ENCODE data around the gene OTX1.
"Not testable (repeated sequence)": the region's sequence is repeated elsewhere in the genome, so short reads cannot be mapped to it uniquely, and the experiment has no call there.

Gene OTX1

GRCh38 chr2:63058921-63059792, 8.5 kb downstream of the OTX1 start:
- peak; percentile 83 for DNase-seq

DNA sequence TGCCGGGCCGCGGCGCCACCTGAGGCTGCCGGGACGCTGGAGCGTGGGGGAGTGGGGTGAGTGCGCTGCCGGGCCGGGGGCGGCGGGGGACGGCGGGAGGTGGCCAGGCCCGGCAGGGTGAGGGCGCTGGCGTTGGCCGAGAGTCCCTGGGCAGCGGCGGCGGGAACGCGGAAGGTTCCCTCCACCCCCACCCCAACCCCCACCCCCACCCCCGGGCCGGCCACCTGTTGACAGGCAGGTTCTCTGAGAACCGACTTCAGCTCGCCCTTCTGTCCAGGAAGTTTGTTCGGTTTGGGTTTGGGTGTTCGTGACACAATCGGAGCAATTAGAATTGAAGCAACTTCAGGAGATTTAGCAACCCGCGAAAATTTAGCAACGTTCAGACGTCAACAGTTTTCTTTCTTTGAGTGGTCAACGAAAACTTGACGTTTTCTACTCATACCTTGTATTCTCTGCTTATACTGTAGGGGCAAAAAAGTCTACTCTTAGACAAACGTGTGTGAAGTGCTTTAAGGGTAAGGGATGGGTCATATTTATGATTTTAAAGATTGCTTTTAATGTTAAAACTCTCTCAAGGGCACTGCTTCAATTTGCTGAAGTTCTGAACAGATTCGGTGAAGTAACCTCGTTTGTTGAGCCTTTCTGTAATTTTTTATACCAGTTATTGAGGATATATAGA, 9.3 kb downstream of the OTX1 start:
- peak; percentile 59 for DNase-seq

DNA sequence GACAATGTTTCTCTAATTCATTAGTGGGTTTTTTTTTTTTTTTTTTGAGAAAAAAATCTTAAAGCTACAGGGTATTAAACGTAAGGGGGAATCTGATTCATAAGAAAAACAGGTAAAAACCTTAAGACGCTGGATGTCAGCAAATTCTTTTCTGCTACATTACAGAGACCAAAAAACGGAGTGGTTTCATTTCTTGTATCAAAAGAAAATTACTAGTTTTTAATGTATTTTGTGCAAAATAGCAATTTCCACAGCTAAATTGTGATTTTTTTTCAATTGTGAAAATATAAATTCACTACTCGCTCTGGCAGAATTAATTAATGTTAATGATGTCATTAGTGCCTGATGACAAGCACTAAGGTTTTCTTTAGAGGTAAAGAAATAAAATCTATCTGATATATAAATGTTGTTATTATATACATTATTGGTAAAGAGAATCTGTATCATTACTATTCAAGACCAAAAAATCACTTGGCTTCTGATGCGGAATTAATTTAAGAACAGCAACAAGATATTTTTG, 9.9 kb downstream of the OTX1 start:
- no peak for DNase-seq

DNA sequence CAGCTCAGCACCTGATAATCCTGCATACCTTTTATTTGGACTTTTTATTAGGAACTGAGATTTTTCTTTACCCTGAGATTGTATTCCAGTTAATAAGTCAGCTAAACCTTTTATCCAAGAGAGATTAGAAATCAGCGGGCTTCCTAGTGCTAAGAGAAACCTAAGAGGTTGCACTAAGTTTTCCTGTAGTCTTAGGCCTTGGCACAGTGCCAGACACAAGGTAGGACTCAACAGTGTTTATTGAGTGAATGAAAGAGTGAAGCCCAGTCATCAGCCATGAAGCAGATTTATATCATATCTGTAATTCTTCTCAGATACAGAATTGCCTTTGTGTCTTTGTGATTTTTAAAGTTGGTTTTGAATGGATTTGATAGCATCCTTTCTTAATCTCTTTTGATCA, 13.6 kb downstream of the OTX1 start:
- no peak for DNase-seq

- no peak for DNase-seq
Measured at GRCh38 chr2:63064661-63065060, 14.0 kb downstream of the OTX1 start.

DNA sequence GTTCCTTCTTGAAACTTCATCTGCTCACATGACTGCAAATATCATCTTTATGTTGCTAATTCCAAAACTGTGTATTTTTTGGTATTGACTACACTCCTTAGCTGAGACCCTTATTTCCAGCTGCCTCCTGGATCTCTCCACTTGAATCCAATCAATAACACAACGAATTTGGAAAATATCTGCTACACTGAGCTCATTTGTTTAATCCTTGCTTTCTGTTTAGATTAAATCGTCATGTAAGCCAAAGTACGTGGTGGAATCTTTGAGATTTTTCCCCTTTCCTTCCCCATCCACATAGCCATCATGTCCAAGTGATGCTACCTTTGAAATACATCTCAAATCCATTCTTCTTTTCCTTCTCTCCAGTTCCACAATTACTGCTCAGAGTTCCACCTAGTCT, 15.6 kb downstream of the OTX1 start:
- DNase-seq: no peak

DNA sequence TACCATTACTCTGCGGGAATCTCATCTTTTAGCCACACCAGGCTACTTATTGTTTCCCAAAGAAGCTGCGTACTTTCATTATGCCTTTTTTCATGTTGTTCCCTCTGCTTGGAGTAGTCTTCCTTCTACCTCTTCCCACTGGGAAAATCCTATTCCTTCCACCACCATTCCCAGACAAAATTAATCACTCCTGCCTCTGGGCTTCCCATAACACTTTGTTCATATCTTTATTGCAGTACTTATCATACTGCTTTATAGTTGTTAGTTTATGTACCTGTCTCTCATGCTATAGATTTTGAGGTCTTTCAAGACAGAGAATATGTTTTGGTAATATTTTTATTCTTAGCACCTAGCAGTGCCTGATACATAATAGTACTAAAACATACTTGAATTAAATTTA, 16.2 kb downstream of the OTX1 start:
- no peak for DNase-seq

DNA sequence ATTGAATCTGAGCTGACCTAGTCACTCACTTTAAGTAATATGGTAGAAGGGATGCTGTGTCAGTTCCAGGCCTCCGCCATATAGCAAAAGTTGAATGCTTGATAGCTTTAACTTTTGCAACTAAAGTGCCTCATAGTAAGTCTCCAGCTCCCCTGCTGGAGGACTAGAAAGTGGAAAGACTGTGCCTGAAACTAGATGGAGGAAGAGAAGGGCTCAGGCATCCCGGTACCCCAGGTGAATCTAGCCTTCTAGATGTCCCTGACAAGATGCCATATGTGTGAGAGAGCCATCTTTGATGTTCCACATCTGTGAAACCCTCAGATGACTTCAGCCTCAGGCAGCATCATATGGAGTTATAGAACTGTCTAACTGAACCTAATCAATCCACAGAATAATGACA, 21.0 kb downstream of the OTX1 start:
- DNase-seq: no peak

DNA sequence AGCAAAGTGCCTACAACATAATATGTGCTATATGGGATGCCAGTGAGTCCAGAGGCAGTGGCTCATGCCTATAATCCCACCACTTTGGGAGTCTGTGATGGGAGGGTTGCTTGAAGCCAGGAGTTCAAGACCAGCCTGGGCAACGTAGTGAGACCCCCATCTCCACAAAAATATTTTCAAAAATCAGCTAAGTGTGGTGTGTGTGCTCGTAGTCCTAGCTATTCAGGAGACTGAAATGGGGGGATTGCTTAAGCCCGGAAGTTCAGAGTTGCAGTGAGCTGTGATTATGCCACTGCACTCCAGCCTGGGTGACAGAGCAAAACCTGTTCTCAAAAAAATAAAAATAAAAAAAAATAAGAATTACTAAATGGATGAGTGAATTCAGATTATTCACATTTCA, 23.4 kb downstream of the OTX1 start:
- no peak for DNase-seq

DNA sequence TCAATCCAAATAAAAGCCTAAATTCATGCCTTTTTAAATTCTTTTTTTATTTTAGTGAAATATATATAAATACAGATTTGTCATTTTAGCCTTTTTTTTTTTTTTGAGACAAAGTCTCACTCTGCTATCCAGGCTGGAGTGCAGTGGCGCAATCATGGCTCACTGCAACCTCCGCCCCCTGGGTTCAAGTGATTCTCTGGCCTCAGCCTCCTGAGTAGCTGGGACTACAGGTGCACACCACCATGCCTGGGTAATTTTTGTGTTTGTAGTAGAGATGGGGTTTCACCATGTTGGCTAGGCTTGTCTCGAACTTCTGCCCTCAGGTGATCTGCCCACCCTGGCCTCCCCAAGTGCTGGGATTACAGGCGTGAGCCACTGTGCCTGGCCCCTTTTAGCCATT, 23.8 kb downstream of the OTX1 start:
- DNase-seq: not testable (repeated sequence)

- DNase-seq: no peak
Measured at GRCh38 chr2:63078852-63079606, 28.4 kb downstream of the OTX1 start.

DNA sequence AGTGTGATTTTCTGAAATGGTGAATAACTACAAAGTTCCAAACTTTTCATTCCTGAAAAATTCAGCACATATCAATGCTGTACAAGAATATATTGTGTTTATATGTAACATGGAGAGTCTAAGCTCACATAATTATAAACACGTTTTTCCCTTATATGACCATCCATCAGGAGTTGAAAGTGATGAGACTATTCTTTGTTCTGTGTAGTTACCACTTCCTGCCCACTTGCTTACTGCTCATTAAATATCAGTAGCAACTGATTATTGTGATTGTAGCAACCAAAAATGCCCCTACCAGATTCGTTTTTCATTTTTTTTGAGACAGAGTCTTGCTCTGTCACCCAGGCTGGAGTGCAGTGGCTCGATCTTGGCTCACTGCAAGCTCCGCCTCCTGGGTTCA, 30.8 kb downstream of the OTX1 start:
- no peak for DNase-seq

DNA sequence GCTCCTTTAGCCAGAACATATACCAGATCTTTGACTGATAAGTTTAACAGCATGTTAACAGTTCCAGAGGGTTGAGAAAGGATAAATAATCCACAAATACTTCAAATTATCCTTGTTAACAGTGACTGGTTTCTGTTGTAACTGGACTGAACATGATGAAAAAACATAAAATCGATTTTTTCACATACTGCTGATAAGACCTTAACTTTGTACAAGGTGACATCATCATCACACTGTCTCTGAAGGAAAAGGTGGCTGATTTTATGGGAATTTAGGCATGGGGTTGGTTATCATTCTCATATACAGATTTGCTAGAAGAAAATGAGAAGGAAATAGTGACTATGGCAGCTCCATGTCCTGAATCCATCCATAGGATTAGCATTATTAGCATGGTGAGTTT, 36.1 kb downstream of the OTX1 start:
- no peak for DNase-seq

GRCh38 chr2:63092401-63092800, 41.8 kb downstream of the OTX1 start:
- no peak for DNase-seq

GRCh38 chr2:63092857-63093256, 42.2 kb downstream of the OTX1 start:
- no peak for DNase-seq

- DNase-seq: no peak
Measured at GRCh38 chr2:63093502-63093901, 42.9 kb downstream of the OTX1 start.

DNA sequence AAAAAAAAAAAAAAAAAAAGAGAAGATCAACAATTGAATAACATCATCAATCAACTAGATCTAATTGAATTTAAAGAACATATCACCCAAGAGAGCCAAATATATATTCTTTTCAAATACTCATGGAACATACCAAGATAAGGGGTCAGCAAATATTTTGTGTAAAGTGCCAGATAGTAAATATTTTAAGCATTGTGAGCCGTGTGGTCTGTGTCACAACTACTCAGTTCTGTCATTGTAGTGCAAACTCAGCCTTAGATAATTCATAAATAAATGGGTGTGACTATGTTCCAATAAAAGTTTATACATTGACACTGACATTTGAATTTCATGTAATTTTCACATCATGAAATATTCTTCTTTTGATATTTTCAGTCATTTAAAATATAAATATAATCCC, 45.9 kb downstream of the OTX1 start:
- no peak for DNase-seq

DNA sequence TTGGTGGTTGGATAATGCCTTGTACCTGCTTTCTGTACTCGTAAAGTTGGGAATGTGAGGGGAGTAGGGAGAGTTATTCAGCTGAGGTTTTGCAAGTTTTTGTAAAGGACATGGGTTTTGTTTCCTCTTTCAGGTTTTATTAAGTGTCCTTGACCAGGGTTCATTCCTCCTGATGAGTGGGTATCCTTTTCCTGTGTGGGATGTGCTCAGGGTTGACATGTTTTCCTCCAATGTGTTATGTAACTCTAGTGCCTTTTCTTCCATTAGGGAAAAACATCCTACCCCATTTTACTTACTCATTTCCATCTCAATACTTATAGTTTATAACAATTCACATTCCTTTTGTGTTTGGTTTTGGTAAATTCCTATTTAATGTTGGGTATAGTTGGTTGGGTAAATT, 48.4 kb downstream of the OTX1 start:
- no peak for DNase-seq

DNA sequence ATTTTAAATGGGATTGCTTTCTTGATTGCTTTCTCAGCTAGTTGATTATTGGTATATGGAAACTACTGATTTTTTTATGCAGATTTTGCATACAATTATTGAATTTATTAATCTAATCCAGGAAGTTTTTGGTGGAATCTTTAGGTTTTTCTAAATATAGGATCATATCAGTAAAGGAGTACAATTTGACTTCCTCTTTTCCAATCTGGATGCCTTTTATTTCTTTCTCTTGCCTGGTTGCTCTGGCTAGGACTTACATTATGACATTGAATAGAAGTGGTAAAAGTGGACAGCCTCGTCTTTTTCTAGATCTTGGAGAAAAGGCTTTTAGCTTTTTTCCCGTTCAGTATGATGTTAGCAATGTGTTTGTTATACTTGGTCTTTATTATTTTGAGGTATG, 51.3 kb downstream of the OTX1 start:
- DNase-seq: no peak

DNA sequence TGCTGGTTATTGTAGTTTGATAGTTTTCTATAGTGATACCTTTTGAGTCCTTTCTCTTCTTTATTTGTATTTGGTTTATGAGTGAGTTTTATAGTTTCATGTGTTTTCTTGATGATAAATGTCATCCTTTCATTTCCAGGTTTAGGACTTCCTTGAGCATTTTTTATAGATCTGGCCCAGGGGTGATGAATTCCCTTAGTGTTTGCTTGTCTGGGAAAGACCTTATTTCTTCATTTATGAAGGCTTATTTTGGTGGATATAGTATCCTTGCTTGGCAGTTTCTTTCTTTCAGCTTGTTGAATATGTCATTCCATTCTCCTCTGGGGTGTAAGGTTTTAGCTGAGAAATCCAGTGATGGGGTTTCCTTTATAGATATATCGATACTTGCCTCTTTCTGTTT, 53.9 kb downstream of the OTX1 start:
- no peak for DNase-seq
